Adrenal gland (tissue), 5 donors: ENCODE measurements around the gene TUBGCP2.

ENCODE experiments used
- POLR2A ChIP-seq, 2 donors: fragments of 450-650 bp; IDR thresholded peaks; one replicate each; pipeline ENCODE4 v1.6.1; 2017; ENCODE audit warnings: antibody characterized with exemption in 2 of 2, mild to moderate bottlenecking in 2 of 2, moderate library complexity in 1 of 2
- TF ChIP-seq, protein P1 (sequence below), 6 experiments: fragments of 450-650 bp in 4 of 6; fragments of 200-600 bp in 2 of 6; sonication (generic) in 1 of 6; IDR thresholded peaks; 1 replicate in 5 of 6; 2 replicates in 1 of 6; pipeline versions ENCODE4 v1.5.1 to v1.8.0; 2016 to 2021; ENCODE audit warnings: antibody characterized with exemption in 6 of 6, mild to moderate bottlenecking in 2 of 6, moderate library complexity in 1 of 6
- donor health status: DM: no; HTN: no; CAD: no.

DNA sequence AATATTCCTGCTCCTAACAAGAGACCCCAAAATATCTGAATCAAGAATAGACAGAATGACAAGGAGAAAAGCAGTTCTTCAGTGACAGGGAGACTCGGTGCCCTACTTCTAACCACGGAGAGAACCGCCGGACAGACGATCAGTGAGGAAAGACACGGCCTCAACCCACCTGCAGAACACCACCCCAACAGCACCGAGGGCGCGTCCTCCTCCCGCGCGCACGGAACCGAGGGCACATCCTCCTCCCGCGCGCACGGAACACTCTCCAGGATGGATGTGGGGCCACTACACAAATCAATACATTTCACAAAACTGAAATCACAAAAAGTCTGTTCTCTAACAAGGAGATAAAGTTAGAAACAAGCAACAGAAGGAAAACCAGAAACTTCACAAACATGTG lies 22.3 kb downstream of the TUBGCP2 start:
- no peak for TF ChIP-seq POLR2A (IDR thresholded peaks at IDR 0.05)
- TF ChIP-seq, protein P1, sequence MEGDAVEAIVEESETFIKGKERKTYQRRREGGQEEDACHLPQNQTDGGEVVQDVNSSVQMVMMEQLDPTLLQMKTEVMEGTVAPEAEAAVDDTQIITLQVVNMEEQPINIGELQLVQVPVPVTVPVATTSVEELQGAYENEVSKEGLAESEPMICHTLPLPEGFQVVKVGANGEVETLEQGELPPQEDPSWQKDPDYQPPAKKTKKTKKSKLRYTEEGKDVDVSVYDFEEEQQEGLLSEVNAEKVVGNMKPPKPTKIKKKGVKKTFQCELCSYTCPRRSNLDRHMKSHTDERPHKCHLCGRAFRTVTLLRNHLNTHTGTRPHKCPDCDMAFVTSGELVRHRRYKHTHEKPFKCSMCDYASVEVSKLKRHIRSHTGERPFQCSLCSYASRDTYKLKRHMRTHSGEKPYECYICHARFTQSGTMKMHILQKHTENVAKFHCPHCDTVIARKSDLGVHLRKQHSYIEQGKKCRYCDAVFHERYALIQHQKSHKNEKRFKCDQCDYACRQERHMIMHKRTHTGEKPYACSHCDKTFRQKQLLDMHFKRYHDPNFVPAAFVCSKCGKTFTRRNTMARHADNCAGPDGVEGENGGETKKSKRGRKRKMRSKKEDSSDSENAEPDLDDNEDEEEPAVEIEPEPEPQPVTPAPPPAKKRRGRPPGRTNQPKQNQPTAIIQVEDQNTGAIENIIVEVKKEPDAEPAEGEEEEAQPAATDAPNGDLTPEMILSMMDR (IDR thresholded peaks at IDR 0.05) = no peak
